Activated CD8-positive, alpha-beta memory T cell treated with anti-CD3 and anti-CD28 coated beads for 36 hours (primary cell): Measurements from ENCODE around the gene CD82. TPM values are rescaled to one million over a fixed set of nuclear protein-coding genes. Genes with fewer than 3 reads are reported as not detected.

Experiments used
- CTCF ChIA-PET: fragments of 350-600 bp; sonication (Branson Sonifier 250); formaldehyde crosslinking; loops from one replicate; lab custom pipeline; 2021; ENCODE audit warnings: antibody characterized with exemption; lab: Charles Lee
- POLR2A ChIA-PET: fragments of 350-600 bp; sonication (Branson Sonifier 250); formaldehyde crosslinking; loops from one replicate; lab custom pipeline; 2021; ENCODE audit warnings: antibody characterized with exemption; lab: Charles Lee
- total RNA-seq, 2 experiments: library from RNA; stranded (reverse); gene quantifications; one replicate each; pipeline ENCODE4 v1.2.3, GENCODE V29; 2021

Gene CD82
- total RNA-seq, 2 experiments from 2014 or later, result 393 to 424 TPM

- CTCF ChIA-PET, result interaction anchor here (0.7 kb wide), 1 partner anchor 29 kb away, joined by 3 read pairs; no protein-coding TSS in a partner anchor
- POLR2A ChIA-PET, result no interaction called here
Measured at GRCh38 chr11:44589301-44589700, 23.8 kb downstream of the CD82 start.

DNA sequence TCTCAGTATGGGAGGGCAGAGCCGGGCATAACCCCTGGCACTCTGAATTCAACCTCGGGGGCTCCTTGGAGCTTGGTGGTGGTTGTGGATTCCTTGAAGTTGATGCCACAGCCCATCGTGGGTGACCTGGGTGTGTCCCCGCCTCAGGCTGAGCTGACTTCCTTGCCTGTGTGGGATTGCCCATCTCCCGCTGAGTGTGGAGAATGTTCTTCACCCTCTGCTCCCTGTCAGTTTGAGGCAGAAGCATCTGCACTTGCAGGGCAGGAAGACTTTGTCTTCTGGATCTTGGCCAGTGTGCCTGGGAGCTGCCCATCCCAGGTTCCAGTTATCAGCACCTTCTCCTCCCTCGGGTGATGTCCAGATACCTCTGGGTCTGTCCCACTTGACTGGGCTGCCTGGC lies 25.3 kb downstream of the CD82 start:
- POLR2A ChIA-PET, result no interaction called here
- CTCF ChIA-PET, result interaction anchor here (1.9 kb wide), 1 partner anchor 26 kb away, joined by 8 read pairs; no protein-coding TSS in a partner anchor

GRCh38 chr11:44591557-44591956 lies 26.1 kb downstream of the CD82 start:
- CTCF ChIA-PET, result interaction anchor here (1.9 kb wide), 1 partner anchor 25 kb away, joined by 8 read pairs; no protein-coding TSS in a partner anchor
- POLR2A ChIA-PET, result no interaction called here

DNA sequence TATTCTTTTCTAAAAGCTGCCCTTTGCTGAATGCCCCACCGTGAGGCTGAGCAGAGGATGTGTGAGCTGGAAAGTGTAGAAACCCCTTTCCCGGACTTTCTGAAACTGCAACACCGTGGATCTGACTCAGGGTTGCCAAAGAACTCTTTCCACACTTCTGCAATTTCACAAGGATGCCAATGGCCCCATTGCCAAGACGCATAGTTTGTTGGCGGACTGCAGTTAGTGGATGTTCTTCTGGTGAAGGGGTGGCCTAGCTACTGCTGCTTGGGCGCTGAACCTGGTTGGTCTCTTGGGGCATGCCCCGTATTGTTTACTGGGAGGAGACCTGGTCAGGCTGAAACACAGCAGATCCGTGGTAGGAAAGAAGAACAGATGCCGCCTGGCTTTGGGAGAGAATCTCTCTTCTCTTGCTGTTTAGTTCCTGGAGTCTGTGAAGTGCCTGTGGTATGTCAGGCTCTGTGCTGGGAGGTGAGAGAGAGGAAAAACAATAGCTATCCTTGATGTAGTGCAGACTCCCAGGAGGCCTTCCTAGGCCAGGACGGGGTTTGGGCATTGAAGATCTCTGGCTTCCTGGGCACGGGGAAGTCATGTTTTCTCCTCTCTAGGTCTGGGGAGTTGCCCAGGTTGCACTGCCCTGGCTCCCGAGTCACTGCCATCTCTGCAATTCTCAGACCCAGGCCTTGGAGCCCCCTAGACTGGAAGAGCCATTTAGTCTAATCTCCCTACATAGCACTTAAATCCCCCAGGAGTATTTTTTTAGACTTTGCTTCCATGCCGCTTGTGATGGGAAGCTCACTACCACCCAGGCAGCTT lies 26.9 kb downstream of the CD82 start:
- CTCF ChIA-PET, result interaction anchor here (1.0 to 1.9 kb wide), 2 partner anchors 25 to 69 kb away, joined by 3 to 8 read pairs; no protein-coding TSS in a partner anchor
- POLR2A ChIA-PET, result no interaction called here

GRCh38 chr11:44593251-44593650 lies 27.8 kb downstream of the CD82 start:
- POLR2A ChIA-PET, result no interaction called here

DNA sequence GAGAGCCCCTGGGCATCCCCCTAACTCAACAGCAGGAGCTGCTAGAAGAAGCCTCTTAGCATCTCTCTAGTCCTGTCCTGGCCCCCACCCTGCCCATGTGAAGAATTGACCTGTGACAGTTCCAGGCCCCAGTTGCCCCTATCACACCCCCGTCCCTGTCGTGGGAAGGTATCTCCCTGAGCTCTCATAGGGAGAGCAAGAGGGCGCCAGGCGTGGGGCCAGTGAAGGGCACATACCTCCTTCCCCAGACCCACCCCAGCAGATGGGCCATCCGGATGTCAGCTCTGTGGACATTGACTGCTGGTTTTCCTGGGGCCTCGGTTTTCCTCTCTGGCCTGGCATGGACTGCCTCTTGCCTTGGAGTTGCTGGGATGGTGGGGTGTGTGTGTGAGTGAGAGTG lies 29.5 kb downstream of the CD82 start:
- POLR2A ChIA-PET, result no interaction called here

More at GRCh38 chr11:44593251-44593650, 27.8 kb downstream of the CD82 start:
- CTCF ChIA-PET, result no interaction called here

DNA sequence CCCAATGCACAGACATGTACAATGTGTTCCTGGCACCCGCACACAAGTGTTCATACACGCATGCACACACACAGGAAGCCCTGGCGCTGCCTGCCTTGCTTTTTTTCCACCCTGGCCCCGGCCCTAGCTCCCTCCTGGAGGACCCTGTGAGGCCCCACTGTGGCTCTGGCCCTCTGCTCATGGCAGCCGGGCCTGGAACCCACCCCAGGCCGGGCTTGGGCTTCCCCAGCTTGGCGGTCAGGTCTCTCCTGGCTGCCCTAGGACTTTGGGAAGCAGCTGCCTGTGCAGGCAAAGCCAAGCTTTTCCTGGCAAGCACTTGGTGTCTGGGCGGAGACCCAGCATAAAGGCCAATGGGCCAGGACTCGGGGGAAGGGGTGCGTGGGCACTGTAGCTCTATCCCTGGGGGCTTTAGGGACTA lies 30.5 kb downstream of the CD82 start:
- ChIA-PET CTCF (interaction anchor here (1.0 to 2.0 kb wide), 6 partner anchors 13 to 39 kb away, joined by 3 to 7 read pairs (median 4); no protein-coding TSS in a partner anchor), POLR2A (no interaction called here)

More for the DNA sequence above, 29.5 kb downstream of the CD82 start:
- CTCF ChIA-PET, result interaction anchor here (1.2 to 2.0 kb wide), 2 partner anchors 19 to 22 kb away, joined by 3 to 7 read pairs; no protein-coding TSS in a partner anchor

DNA sequence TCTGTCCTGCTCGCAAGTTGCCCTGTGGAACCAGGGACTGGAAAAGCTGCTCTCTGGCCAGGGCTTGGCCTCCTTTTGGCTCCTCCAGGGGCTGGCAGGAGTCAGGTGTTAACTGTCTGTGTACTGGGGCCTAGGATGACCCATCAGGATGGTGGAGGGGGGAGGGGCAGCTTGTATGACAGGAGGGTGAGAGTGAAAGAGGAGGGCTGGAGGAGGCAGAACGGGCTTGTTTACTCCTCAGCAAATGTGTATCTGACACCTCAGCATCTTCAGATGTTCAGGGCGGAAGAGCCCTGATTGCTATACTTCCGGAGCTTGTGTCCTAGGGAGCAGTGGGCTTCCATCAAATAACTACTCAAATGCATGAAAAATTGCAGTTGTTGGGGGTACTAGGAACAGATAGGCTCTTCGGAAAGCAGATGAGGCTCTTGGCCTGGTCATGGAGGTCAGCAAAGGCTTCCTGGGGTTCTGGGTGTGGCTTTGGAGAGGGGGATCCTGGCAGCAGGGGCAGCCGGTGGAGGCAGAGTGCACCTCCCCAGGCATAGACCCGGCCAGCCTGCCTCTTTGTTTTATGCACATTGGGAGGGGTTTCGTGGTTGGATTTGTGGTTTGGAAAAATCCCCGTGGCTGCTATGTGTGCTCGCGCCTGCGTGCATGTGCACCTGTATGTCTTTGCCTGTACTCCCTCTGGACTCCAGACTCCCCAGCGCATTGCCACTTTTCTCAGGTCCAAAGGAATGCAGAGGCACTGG lies 31.2 kb downstream of the CD82 start:
- ChIA-PET CTCF (interaction anchor here (1.0 to 2.0 kb wide), 5 partner anchors 12 to 40 kb away, joined by 3 to 7 read pairs (median 4); no protein-coding TSS in a partner anchor), POLR2A (interaction anchor here (1.4 kb wide), 1 partner anchor 25 kb away, joined by 5 read pairs; no protein-coding TSS in a partner anchor)

DNA sequence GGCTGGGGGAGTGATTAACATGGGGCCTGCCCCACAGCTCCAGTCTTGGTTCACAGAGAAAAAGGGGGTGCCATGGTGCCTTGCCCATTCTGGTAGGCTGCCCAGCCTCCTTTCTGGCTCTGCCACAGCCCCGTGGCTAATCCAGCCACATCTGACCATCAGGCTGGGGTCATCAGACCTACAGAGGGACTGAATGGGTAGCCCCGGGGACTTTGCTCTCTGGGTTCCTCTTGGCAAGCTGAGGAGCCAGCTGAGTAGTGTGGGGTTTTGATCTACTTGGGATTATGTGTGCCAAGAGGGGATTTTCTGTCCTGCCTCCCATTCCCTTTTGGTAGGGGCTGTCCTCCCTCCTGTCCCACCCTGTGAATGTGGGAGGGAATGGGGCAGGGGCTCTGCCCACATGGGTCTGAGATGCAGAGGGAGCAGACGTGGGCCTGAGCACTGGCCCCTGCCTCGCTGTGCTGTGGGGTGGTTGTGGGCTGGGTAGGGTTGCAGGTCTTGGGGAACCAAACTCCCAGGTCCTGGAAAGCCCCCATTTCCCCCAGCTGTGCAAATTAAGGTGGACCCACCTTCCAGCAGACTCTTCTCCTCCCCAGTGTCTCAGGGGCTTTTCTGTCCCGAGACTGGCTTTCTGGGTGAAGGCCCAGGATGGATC lies 32.0 kb downstream of the CD82 start:
- POLR2A ChIA-PET, result interaction anchor here (1.4 kb wide), 1 partner anchor 26 kb away, joined by 5 read pairs; no protein-coding TSS in a partner anchor
- CTCF ChIA-PET, result interaction anchor here (1.3 kb wide), 1 partner anchor 24 kb away, joined by 3 read pairs; no protein-coding TSS in a partner anchor

GRCh38 chr11:44598831-44599230 lies 33.4 kb downstream of the CD82 start:
- POLR2A ChIA-PET, result interaction anchor here (1.1 kb wide), 1 partner anchor 8 kb away, joined by 3 read pairs; no protein-coding TSS in a partner anchor

DNA sequence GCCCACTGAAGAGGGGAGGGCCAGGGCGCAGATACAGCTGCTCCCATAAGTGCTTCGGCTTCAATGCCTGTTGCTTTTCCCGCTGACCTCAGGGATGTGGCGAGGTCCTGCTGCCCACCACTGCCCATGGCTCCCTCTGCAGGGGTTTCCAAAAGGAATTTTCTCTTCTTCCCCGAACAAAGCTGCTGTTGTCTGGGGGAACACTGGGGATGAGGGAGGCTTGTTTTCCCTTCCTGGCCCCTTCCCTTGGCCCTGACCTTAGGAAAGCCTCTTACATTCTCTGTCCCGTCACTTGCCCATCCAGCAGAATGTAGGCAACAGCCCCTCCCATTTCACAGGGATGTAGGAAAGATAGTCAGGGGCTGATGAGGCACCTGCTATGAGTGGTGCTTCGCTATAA lies 34.8 kb downstream of the CD82 start:
- POLR2A ChIA-PET, result no interaction called here
- CTCF ChIA-PET, result interaction anchor here (0.9 to 3.0 kb wide), 2 partner anchors 11 to 35 kb away, joined by 3 to 11 read pairs; no protein-coding TSS in a partner anchor

More at GRCh38 chr11:44598831-44599230, 33.4 kb downstream of the CD82 start:
- CTCF ChIA-PET, result no interaction called here

DNA sequence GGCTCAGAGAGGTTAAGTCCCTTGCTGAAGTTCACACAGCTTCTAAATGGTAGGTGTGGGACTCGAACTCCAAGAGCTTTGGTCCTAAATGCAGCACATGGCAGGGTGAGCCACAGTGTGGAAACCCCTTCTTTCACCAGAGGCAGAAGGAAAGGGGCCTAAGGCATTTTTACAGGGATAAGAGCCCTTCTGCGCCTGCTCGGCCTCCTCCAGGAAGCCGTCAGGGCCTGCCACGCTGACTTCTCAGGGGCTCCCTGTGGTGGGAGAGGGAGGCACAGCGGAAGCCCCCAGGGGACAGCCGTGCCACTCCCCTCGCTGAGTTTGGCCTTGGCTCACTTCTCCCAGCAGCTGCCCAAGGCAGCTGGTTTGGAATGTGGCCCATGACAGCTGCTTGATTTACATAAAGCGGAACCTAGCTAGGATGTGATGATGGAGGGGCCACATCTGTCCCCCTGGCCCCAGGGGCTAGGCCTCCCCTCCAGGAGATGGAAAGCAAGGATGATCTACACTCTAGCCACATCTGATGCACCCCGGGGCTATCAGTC lies 35.4 kb downstream of the CD82 start:
- POLR2A ChIA-PET, result no interaction called here

GRCh38 chr11:44601471-44602370 lies 36.3 kb downstream of the CD82 start:
- ChIA-PET POLR2A (no interaction called here), CTCF (interaction anchor here (3.0 kb wide), 1 partner anchor 9 kb away, joined by 11 read pairs; no protein-coding TSS in a partner anchor)

More for the DNA sequence above, 35.4 kb downstream of the CD82 start:
- CTCF ChIA-PET, result interaction anchor here (0.9 to 3.0 kb wide), 2 partner anchors 10 to 36 kb away, joined by 3 to 11 read pairs; no protein-coding TSS in a partner anchor

DNA sequence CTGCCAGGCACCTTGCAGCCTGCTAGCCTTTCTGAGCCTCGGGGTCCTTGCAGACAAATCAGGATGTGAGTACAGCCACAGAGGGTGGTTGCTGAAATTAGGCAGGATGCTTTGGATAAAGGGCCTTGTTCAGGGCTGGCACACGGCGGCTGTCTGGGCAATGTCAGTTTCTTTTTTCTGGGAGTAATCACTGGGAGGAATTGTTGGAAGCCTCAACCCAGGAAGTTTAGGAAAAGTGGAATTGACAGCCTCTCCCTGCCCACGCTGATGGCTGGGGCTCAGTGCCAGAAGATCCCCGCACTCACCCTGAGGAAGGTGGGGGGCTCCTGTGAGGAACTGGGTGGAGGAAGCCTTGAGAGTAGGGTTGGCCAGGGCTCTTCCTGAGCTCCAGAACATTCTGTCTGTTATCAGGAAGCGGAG lies 37.4 kb downstream of the CD82 start:
- POLR2A ChIA-PET, result no interaction called here
- CTCF ChIA-PET, result interaction anchor here (3.0 kb wide), 1 partner anchor 8 kb away, joined by 11 read pairs; no protein-coding TSS in a partner anchor

GRCh38 chr11:44604171-44604581 lies 38.7 kb downstream of the CD82 start:
- ChIA-PET POLR2A (no interaction called here), CTCF (interaction anchor here (1.0 to 1.5 kb wide), 2 partner anchors 13 to 47 kb away, joined by 3 to 4 read pairs; no protein-coding TSS in a partner anchor)

- ChIA-PET POLR2A (no interaction called here), CTCF (interaction anchor here (1.0 to 1.5 kb wide), 2 partner anchors 12 to 48 kb away, joined by 3 to 4 read pairs; no protein-coding TSS in a partner anchor)
Measured at GRCh38 chr11:44605068-44605708, 39.7 kb downstream of the CD82 start.

DNA sequence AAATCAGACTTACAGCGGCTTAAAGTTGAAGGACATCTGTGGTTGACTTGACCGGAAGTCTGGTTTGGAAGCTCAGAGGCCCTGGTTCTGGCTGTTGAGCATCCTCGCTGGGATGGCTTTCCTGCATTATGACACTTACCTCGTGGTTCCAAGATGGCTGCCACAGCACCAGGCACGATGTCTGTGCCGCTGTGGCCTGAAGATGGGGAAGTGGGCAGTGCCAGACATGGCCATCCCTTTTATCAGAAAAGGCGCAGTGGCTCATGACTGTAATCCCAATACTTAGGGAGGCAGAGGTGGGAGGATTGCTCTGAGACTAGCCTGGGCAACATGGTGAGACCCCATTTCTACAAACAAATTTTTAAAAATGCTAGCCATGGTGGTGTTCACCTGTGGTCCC lies 40.5 kb downstream of the CD82 start:
- CTCF ChIA-PET, result no interaction called here
- POLR2A ChIA-PET, result no interaction called here
